ENCODE data around the gene S1PR4.

S1PR4 gene

GRCh38 chr19:3208317-3209207, 30.0 kb downstream of the S1PR4 start:
- Histone ChIP-seq H3K36me3 (ENCODE audit: control insufficient read depth in 1 of 2, insufficient read depth in 2 of 2, low read length in 2 of 2) (peaks cover 49 to 50% of the 10 kb centered on the region in 2 experiments), H3K23ac (ENCODE audit: low read length) (no peak overlapping the region), H3K27me3 (ENCODE audit: insufficient read depth, low read length) (no peaks in the 10 kb centered on the region), H3K79me1 (ENCODE audit: low read length) (no peaks in the 10 kb centered on the region), H3K4ac (ENCODE audit: low read depth, low read length) (no peak overlapping the region), H3K9me3 (ENCODE audit: insufficient read depth, low read depth, low read length) (peaks cover 4% of the 10 kb centered on the region), H2AK5ac (ENCODE audit: low read length) (no peak overlapping the region), H2BK5ac (ENCODE audit: low read depth, low read length, poor library complexity) (no peak overlapping the region), H3K9ac (ENCODE audit: low read length) (no peak overlapping the region), H3K27ac (ENCODE audit: low read depth, low read length) (no peak overlapping the region), H3K4me2 (ENCODE audit: low read length) (no peak overlapping the region), H2BK120ac (ENCODE audit: insufficient read depth, low read length, poor library complexity) (no peak overlapping the region), H3K4me1 (ENCODE audit: control insufficient read depth in 1 of 2, insufficient read depth in 2 of 2, low read length in 2 of 2) (no peaks in the 10 kb centered on the region), H2BK12ac (ENCODE audit: low read length) (no peak overlapping the region), H4K8ac (ENCODE audit: low read depth, low read length) (no peak overlapping the region), H3K18ac (ENCODE audit: low read length) (no peak overlapping the region), H2AFZ (ENCODE audit: insufficient read depth, low read length, poor library complexity) (no peak overlapping the region), H3K14ac (ENCODE audit: low read length) (no peak overlapping the region), H4K12ac (ENCODE audit: low read depth, low read length) (no peak overlapping the region), H3K4me3 (ENCODE audit: low read depth, low read length) (no peak overlapping the region), H3K79me2 (ENCODE audit: control insufficient read depth, insufficient read depth, low read length, poor library complexity) (no peaks in the 10 kb centered on the region), H4K91ac (ENCODE audit: low read depth, low read length) (no peak overlapping the region)
- no peak for DNase-seq
- no CpG with 5 or more reads among the region's 33 CpGs for WGBS (ENCODE audit: extremely low coverage, insufficient coverage, insufficient read length)

- Histone ChIP-seq H2AK5ac (ENCODE audit: low read length) (no peak overlapping the region), H3K4ac (ENCODE audit: low read depth, low read length) (no peak overlapping the region), H4K91ac (ENCODE audit: low read depth, low read length) (no peak overlapping the region), H3K79me2 (ENCODE audit: control insufficient read depth, insufficient read depth, low read length, poor library complexity) (no peaks in the 10 kb centered on the region), H3K9ac (ENCODE audit: low read length) (no peak overlapping the region), H4K8ac (ENCODE audit: low read depth, low read length) (no peak overlapping the region), H2BK120ac (ENCODE audit: insufficient read depth, low read length, poor library complexity) (no peak overlapping the region), H4K12ac (ENCODE audit: low read depth, low read length) (no peak overlapping the region), H3K27me3 (ENCODE audit: insufficient read depth, low read length) (no peaks in the 10 kb centered on the region), H2BK12ac (ENCODE audit: low read length) (no peak overlapping the region), H3K18ac (ENCODE audit: low read length) (no peak overlapping the region), H3K9me3 (ENCODE audit: insufficient read depth, low read depth, low read length) (peaks cover 4% of the 10 kb centered on the region), H3K79me1 (ENCODE audit: low read length) (no peaks in the 10 kb centered on the region), H3K27ac (ENCODE audit: low read depth, low read length) (no peak overlapping the region), H3K36me3 (ENCODE audit: control insufficient read depth in 1 of 2, insufficient read depth in 2 of 2, low read length in 2 of 2) (peaks cover 31 to 32% of the 10 kb centered on the region in 2 experiments), H3K4me2 (ENCODE audit: low read length) (no peak overlapping the region), H3K14ac (ENCODE audit: low read length) (no peak overlapping the region), H3K23ac (ENCODE audit: low read length) (no peak overlapping the region), H2BK5ac (ENCODE audit: low read depth, low read length, poor library complexity) (no peak overlapping the region), H3K4me3 (ENCODE audit: low read depth, low read length) (no peak overlapping the region), H2AFZ (ENCODE audit: insufficient read depth, low read length, poor library complexity) (no peak overlapping the region), H3K4me1 (ENCODE audit: control insufficient read depth in 1 of 2, insufficient read depth in 2 of 2, low read length in 2 of 2) (no peaks in the 10 kb centered on the region)
- no CpG with 5 or more reads among the region's 20 CpGs for WGBS (ENCODE audit: extremely low coverage, insufficient coverage, insufficient read length)
- peak; percentile 49 to 82 for DNase-seq
Observed at GRCh38 chr19:3210347-3211017, 31.9 kb downstream of the S1PR4 start.

- DNase-seq, result no peak
- Histone ChIP-seq H2BK5ac (ENCODE audit: low read depth, low read length, poor library complexity) (no peak overlapping the region), H3K4me2 (ENCODE audit: low read length) (no peak overlapping the region), H2BK120ac (ENCODE audit: insufficient read depth, low read length, poor library complexity) (no peak overlapping the region), H3K36me3 (ENCODE audit: control insufficient read depth in 1 of 2, insufficient read depth in 2 of 2, low read length in 2 of 2) (peaks cover 29 to 30% of the 10 kb centered on the region in 2 experiments), H3K14ac (ENCODE audit: low read length) (no peak overlapping the region), H3K4me1 (ENCODE audit: control insufficient read depth in 1 of 2, insufficient read depth in 2 of 2, low read length in 2 of 2) (no peaks in the 10 kb centered on the region), H3K18ac (ENCODE audit: low read length) (no peak overlapping the region), H4K12ac (ENCODE audit: low read depth, low read length) (no peak overlapping the region), H3K79me2 (ENCODE audit: control insufficient read depth, insufficient read depth, low read length, poor library complexity) (no peaks in the 10 kb centered on the region), H4K91ac (ENCODE audit: low read depth, low read length) (no peak overlapping the region), H3K9ac (ENCODE audit: low read length) (no peak overlapping the region), H3K23ac (ENCODE audit: low read length) (no peak overlapping the region), H3K4ac (ENCODE audit: low read depth, low read length) (no peak overlapping the region), H2BK12ac (ENCODE audit: low read length) (no peak overlapping the region), H2AFZ (ENCODE audit: insufficient read depth, low read length, poor library complexity) (no peak overlapping the region), H3K27me3 (ENCODE audit: insufficient read depth, low read length) (no peaks in the 10 kb centered on the region), H3K9me3 (ENCODE audit: insufficient read depth, low read depth, low read length) (peaks cover 3% of the 10 kb centered on the region), H3K4me3 (ENCODE audit: low read depth, low read length) (no peak overlapping the region), H3K27ac (ENCODE audit: low read depth, low read length) (no peak overlapping the region), H2AK5ac (ENCODE audit: low read length) (no peak overlapping the region), H3K79me1 (ENCODE audit: low read length) (no peaks in the 10 kb centered on the region), H4K8ac (ENCODE audit: low read depth, low read length) (no peak overlapping the region)
- no CpG with 5 or more reads among the region's 12 CpGs for WGBS (ENCODE audit: extremely low coverage, insufficient coverage, insufficient read length)
Observed at GRCh38 chr19:3211191-3211590, 32.6 kb downstream of the S1PR4 start.

GRCh38 chr19:3213159-3213558, 34.6 kb downstream of the S1PR4 start:
- no peak for DNase-seq
- WGBS (ENCODE audit: extremely low coverage, insufficient coverage, insufficient read length), result no CpG with 5 or more reads among the region's 7 CpGs
- H3K23ac ChIP-seq (ENCODE audit: low read length), result no peak overlapping the region

More at GRCh38 chr19:3213159-3213558, 34.6 kb downstream of the S1PR4 start:
- no peaks in the 10 kb centered on the region for H3K27me3 ChIP-seq (ENCODE audit: insufficient read depth, low read length)
- H2BK5ac ChIP-seq (ENCODE audit: low read depth, low read length, poor library complexity), result no peak overlapping the region
- H3K18ac ChIP-seq (ENCODE audit: low read length), result no peak overlapping the region
- no peak overlapping the region for H2BK120ac ChIP-seq (ENCODE audit: insufficient read depth, low read length, poor library complexity)
- H4K91ac ChIP-seq (ENCODE audit: low read depth, low read length), result no peak overlapping the region
- no peak overlapping the region for H2AFZ ChIP-seq (ENCODE audit: insufficient read depth, low read length, poor library complexity)
- peaks cover 10% of the 10 kb centered on the region in 2 experiments for H3K36me3 ChIP-seq (ENCODE audit: control insufficient read depth in 1 of 2, insufficient read depth in 2 of 2, low read length in 2 of 2)
- no peak overlapping the region for H3K4me2 ChIP-seq (ENCODE audit: low read length)
- H3K79me1 ChIP-seq (ENCODE audit: low read length), result no peaks in the 10 kb centered on the region
- no peak overlapping the region for H3K4me3 ChIP-seq (ENCODE audit: low read depth, low read length)
- no peak overlapping the region for H4K8ac ChIP-seq (ENCODE audit: low read depth, low read length)
- no peaks in the 10 kb centered on the region for H3K79me2 ChIP-seq (ENCODE audit: control insufficient read depth, insufficient read depth, low read length, poor library complexity)
- H2BK12ac ChIP-seq (ENCODE audit: low read length), result no peak overlapping the region
- H3K14ac ChIP-seq (ENCODE audit: low read length), result no peak overlapping the region
- H4K12ac ChIP-seq (ENCODE audit: low read depth, low read length), result no peak overlapping the region
- H3K27ac ChIP-seq (ENCODE audit: low read depth, low read length), result no peak overlapping the region
- no peaks in the 10 kb centered on the region for H3K4me1 ChIP-seq (ENCODE audit: control insufficient read depth in 1 of 2, insufficient read depth in 2 of 2, low read length in 2 of 2)
- H2AK5ac ChIP-seq (ENCODE audit: low read length), result no peak overlapping the region
- H3K9me3 ChIP-seq (ENCODE audit: insufficient read depth, low read depth, low read length), result peaks cover 3% of the 10 kb centered on the region
- H3K4ac ChIP-seq (ENCODE audit: low read depth, low read length), result no peak overlapping the region
- H3K9ac ChIP-seq (ENCODE audit: low read length), result no peak overlapping the region

All from trophoblast cell (in vitro differentiated cells and primary cell).